H1 (cell line): ENCODE data around the gene NEURL1. TPM values are rescaled to one million over a fixed set of nuclear protein-coding genes. Genes with fewer than 3 reads are reported as not detected.

Experiments
- CEBPB ChIP-seq: IDR thresholded peaks from 2 replicates; pipeline ENCODE4 v1.6.1; 2012; ENCODE audit warnings: low read depth, low read length
- CTBP2 ChIP-seq: IDR thresholded peaks from 2 replicates; pipeline ENCODE4 v1.7.0; 2011; ENCODE audit warnings: borderline replicate concordance, mild to moderate bottlenecking, moderate library complexity, mixed read lengths, low read length; ENCODE audit not compliant: insufficient read depth, insufficient read length
- JUND ChIP-seq: IDR thresholded peaks from 2 replicates; pipeline ENCODE4 v1.6.1; 2011; ENCODE audit warnings: mild to moderate bottlenecking, improper control_type of control experiment, low read length
- POU5F1 ChIP-seq: IDR thresholded peaks from 2 replicates; pipeline ENCODE4 v1.6.1; 2011; ENCODE audit warnings: low read depth, mild to moderate bottlenecking, low read length, moderate library complexity
- SIX5 ChIP-seq: IDR thresholded peaks from 2 replicates; pipeline ENCODE4 v1.6.1; 2011; ENCODE audit warnings: mild to moderate bottlenecking, low read depth, low read length
- TAF1 ChIP-seq: IDR thresholded peaks from 2 replicates; pipeline ENCODE4 v1.6.1; 2011; ENCODE audit warnings: mild to moderate bottlenecking, low read depth, low read length
- polyA plus RNA-seq, 7 experiments: library from polyadenylated mRNA; depleted of rRNA in 3 of 7; stranded (reverse) in 5 of 7; unstranded in 2 of 7; fragments of >200 nt in 5 of 7; fragments of 200-250 nt in 2 of 7; gene quantifications; 1 replicate in 5 of 7; 2 replicates in 1 of 7; 4 replicates in 1 of 7; pipeline versions ENCODE4 v1.2.1 to v1.2.3, GENCODE V29; 2011 to 2013; ENCODE audit warnings: missing spikeins in 2 of 7, mixed read lengths in 2 of 7
- total RNA-seq: library from RNA; stranded (reverse); fragmentation: NEBNext Ultra II Directional; extraction: Animal tissue kit (Norgen Biotek cat#: 25700); gene quantifications from 2 replicates; pipeline ENCODE4 v1.2.1, GENCODE V29; 2021
- TF ChIP-seq, protein P1 (sequence below): IDR thresholded peaks from 2 replicates; pipeline ENCODE4 v1.6.1; 2012; ENCODE audit warnings: inconsistent platforms

The NEURL1 gene
- total and polyA plus RNA-seq, 2 of the 8 experiments (the other 6 are each of a cell fraction or from before 2014, with no cell fraction given) = 0.54 to 0.58 TPM

DNA sequence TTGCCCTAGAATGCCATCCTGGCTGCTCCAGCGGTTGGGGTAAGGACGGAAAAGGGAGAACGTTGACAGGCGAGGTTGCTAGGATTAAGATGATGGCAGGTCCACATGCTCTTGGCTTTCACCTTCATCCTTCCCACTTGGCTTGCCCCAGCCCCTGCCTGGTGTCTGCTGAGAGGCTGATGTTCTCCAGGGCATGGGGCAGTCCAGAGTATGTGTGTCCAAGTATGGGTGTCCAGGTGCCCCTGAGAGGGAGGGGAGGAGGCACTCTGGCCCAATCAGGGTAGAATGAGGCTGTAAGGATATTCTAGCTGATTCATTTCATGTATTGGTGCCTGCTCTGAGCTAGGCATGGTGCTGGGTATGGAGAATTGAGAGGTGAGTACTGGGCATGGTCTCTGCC is 12.6 kb downstream of the NEURL1 start (continued):
- TF ChIP-seq, protein P1, sequence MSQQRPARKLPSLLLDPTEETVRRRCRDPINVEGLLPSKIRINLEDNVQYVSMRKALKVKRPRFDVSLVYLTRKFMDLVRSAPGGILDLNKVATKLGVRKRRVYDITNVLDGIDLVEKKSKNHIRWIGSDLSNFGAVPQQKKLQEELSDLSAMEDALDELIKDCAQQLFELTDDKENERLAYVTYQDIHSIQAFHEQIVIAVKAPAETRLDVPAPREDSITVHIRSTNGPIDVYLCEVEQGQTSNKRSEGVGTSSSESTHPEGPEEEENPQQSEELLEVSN = no peak
- no peak for TF ChIP-seq TAF1
- no peak for TF ChIP-seq CTBP2
- TF ChIP-seq JUND = no peak
- no peak for TF ChIP-seq POU5F1
- TF ChIP-seq CEBPB = no peak
- TF ChIP-seq SIX5 = no peak
